HG03045 (cell line): ENCODE results near the gene MARCHF2.

Experiments used
- ATAC-seq: cut with Tn5 transposase; IDR thresholded peaks from one replicate; pipeline ENCODE4 v1.9.1; 2021; ENCODE audit warnings: mild to moderate bottlenecking, moderate library complexity; ENCODE audit not compliant: unreplicated experiment

MARCHF2 gene

GRCh38 chr19:8451885-8452284, 38.8 kb downstream of the MARCHF2 start:
- ATAC-seq = no peak

DNA sequence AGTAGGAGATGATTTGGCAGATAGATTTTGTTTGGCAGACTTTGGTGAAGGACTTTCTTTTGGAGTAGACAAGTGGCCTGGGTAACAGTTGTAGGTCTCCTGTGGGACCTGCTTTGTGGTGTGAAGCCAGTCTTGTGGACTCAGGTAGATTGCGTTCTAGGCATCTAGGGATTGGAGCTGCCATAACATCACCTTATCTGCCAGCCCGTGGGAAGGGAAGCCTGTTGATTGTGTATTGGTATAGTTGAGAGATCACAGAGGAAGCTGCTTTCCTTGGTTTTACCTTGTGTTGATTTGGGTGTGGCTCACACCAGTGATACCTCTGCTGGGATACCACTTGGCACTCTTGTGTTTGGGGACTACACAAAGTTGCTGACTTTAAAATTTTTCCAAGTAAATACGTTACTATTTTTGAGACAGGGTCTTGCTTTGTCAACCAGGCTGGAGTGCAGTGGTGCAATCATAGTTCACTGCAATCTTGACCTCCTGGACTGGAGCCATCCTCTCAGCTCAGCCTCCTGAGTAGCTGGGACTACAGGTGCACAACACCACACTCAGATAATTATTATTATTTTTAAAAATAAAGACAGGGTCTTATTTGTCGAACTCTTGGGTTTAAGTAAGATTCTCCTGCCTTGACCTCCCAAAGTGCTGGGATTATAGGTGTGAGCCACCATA, 39.5 kb downstream of the MARCHF2 start:
- no peak for ATAC-seq

DNA sequence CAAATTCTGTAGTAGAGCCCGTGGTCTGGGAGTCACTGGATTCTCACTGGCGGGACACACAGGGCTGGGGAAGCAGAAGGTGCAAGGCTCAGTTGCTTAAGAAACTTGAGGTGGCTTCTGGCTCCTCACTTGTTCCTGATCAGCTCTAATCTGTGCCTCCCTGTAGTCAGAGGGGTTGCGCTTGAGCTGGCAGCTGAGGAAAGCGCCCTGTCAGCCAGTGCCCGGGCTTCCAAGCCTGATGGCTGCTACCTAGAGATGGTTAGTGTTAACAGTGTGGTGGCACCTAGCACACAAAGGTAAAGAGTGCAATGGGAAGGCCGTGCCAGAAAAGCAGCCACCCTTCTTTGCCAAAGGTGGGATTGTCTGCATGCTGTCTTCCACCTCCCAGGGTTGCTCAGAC, 40.5 kb downstream of the MARCHF2 start:
- no peak for ATAC-seq

GRCh38 chr19:8454218-8454617, 41.1 kb downstream of the MARCHF2 start:
- no peak for ATAC-seq

DNA sequence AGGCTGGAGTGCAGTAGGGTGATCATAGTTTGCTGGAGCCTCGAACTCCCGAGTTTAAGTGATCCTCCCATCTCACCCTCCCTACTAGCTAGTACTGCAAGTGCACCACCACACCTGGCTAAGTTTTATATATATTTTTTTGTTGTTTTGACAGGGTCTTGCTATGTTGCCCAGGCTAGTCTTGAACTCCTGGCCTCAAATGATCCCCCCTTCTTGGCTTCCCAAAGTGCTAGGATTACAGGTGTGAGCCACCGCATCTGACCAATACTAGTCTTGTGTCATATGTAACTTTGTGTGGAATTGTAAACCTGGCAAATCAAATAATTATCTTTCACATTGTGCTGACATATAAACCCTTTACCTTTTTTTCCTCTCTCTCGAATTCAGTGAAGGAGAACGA, 41.9 kb downstream of the MARCHF2 start:
- ATAC-seq = no peak

DNA sequence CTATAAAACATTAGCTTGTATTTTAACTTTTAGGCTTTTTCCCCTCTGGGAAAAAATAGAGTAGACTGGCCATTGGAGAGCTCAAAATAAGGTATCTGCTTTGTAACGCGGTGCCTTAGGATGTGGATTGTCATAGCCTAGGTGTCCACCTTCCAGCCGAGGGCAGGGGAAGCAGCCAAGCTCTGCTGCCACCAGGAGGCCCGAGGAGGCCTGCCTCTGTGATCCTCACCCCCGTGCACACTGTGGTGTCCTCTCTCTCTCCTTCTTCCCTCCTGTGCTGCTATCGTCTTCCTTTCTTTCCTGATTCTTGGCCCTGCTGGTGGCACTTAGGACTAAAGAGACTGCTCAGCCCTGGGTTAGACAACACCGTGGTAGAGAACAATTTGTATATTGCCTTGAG, 43.0 kb downstream of the MARCHF2 start:
- ATAC-seq = no peak

DNA sequence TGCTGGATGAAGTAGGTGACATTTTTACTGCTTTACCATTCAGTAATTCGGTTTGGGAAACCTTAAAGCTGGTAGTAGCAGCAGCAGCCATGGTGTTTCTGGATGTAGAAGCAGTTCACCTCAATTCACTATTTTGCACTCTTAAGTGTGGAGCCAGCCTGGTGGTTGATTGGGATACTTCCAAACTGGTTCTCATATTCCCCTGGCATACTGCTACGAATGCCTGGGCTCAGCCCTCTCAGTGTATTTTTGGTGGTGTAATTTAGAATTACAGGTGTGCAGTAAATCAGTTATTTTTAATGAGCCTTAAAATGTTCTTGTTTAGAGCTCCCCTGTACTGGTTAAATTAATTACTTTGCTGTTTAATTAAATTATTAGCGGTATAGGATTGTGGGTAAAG, 44.1 kb downstream of the MARCHF2 start:
- no peak for ATAC-seq

DNA sequence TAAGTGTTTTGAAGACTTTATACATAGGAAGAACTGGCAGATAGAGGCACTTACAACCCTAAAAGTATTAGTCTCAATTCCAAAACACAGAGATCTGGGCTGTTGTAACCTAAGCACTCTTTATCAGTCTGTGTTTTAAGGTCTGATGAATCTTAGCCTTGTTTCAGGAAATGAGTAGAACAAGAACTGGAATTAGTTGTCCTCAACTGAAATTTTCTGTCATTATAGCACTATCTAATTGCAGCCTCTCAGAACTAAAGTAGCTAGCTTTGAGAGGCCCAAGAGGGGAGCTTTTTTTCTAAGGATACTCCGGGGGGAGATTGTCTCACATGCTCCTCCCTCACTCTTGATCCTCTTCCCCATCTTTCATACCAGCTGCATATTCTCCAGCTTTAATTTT, 44.7 kb downstream of the MARCHF2 start:
- no peak for ATAC-seq

- ATAC-seq = no peak
Measured at GRCh38 chr19:8458380-8458779, 45.3 kb downstream of the MARCHF2 start.

- no peak for ATAC-seq
Measured at GRCh38 chr19:8459095-8459494, 46.0 kb downstream of the MARCHF2 start.

- no peak for ATAC-seq
Measured at GRCh38 chr19:8459520-8460270, 46.6 kb downstream of the MARCHF2 start.

- ATAC-seq = no peak
Measured at GRCh38 chr19:8460516-8461298, 47.6 kb downstream of the MARCHF2 start.

DNA sequence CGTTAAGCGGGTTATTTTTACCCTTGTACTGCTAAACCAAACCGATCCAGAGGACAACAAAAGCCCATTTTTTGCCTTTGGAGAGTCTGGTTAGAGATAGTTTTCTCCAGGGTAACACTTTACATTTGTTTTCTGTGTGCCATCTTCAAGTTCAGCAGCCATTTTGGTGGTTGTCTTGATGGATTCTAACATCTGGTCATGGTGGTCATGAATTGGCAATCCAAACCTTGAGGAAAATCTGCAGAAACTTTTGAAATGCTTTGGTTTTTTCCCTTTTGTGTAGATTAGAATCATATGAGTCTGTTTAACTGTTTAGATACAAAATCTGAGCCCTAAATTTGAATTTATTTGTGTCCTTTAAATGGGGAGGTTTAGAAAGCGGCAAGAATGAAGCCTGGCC, 48.3 kb downstream of the MARCHF2 start:
- no peak for ATAC-seq

DNA sequence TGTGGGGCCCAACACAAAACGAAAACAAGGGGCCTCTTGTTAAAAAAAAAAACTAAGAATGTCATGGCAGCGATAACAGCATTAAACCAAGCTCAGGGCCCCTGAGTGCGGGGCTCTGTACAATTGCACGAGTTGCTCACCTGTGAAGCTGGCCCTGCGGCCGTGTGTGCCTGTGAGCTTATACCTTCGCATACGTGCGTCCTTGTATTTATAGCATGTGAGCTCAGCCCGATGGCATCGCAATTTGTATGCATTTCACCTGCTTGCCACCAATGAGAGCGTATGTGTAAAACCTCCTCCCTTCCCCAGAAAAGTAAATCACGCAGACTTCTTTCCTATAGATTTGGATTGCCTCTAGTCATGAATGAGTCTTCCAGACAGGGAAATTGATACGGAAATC, 48.8 kb downstream of the MARCHF2 start:
- ATAC-seq = no peak

DNA sequence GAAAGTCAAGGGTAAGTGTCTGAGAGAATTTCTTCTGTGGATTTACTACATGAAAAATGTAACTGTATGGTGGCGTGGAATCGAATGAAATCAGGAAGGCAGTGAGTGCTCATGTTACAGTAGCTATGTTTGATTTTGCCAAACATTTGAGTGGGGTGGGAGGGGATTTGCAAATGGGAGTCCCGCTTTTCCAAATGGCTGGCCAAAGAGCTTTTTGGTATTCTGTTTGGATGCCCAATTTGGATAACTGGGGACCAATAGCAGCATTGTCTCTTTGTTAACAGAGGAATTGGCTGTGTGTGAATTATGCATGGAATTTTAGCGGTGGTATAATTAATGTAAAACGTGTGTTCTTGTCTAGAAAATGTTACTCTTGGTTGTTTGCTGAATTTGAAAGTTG, 49.5 kb downstream of the MARCHF2 start:
- ATAC-seq = no peak

GRCh38 chr19:8463365-8463764, 50.3 kb downstream of the MARCHF2 start:
- no peak for ATAC-seq

GRCh38 chr19:8466018-8466417, 52.9 kb downstream of the MARCHF2 start:
- no peak for ATAC-seq

- no peak for ATAC-seq
Measured at GRCh38 chr19:8468124-8468523, 55.0 kb downstream of the MARCHF2 start.

GRCh38 chr19:8468761-8469373, 55.8 kb downstream of the MARCHF2 start:
- no peak for ATAC-seq

- ATAC-seq = no peak
Measured at GRCh38 chr19:8469613-8470368, 56.7 kb downstream of the MARCHF2 start.
